ENCODE data around the gene ENPP3. TPM values are rescaled to one million over a fixed set of nuclear protein-coding genes. Genes with fewer than 3 reads are reported as not detected.

The ENPP3 gene
- total and polyA plus RNA-seq, 2 of the 13 experiments (the other 11 are each of a cell fraction or from before 2014, with no cell fraction given), result 40.0 to 75.4 TPM

GRCh38 chr6:131635384-131636340, 1.4 kb upstream of the ENPP3 start (continued):
- TF ChIP-seq, protein P1, sequence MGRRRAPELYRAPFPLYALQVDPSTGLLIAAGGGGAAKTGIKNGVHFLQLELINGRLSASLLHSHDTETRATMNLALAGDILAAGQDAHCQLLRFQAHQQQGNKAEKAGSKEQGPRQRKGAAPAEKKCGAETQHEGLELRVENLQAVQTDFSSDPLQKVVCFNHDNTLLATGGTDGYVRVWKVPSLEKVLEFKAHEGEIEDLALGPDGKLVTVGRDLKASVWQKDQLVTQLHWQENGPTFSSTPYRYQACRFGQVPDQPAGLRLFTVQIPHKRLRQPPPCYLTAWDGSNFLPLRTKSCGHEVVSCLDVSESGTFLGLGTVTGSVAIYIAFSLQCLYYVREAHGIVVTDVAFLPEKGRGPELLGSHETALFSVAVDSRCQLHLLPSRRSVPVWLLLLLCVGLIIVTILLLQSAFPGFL (CRISPR knock-in tag; IDR thresholded peaks at IDR 0.05), result no peak
- no peak for TF ChIP-seq ETS1 (CRISPR knock-in tag; IDR thresholded peaks at IDR 0.05)
- no peak for TF ChIP-seq SMARCE1 (IDR thresholded peaks at IDR 0.05; ENCODE audit: borderline replicate concordance)
- no peak for TF ChIP-seq ATRX (CRISPR knock-in tag; IDR thresholded peaks at IDR 0.05; ENCODE audit: borderline replicate concordance)
- TF ChIP-seq, protein P2, sequence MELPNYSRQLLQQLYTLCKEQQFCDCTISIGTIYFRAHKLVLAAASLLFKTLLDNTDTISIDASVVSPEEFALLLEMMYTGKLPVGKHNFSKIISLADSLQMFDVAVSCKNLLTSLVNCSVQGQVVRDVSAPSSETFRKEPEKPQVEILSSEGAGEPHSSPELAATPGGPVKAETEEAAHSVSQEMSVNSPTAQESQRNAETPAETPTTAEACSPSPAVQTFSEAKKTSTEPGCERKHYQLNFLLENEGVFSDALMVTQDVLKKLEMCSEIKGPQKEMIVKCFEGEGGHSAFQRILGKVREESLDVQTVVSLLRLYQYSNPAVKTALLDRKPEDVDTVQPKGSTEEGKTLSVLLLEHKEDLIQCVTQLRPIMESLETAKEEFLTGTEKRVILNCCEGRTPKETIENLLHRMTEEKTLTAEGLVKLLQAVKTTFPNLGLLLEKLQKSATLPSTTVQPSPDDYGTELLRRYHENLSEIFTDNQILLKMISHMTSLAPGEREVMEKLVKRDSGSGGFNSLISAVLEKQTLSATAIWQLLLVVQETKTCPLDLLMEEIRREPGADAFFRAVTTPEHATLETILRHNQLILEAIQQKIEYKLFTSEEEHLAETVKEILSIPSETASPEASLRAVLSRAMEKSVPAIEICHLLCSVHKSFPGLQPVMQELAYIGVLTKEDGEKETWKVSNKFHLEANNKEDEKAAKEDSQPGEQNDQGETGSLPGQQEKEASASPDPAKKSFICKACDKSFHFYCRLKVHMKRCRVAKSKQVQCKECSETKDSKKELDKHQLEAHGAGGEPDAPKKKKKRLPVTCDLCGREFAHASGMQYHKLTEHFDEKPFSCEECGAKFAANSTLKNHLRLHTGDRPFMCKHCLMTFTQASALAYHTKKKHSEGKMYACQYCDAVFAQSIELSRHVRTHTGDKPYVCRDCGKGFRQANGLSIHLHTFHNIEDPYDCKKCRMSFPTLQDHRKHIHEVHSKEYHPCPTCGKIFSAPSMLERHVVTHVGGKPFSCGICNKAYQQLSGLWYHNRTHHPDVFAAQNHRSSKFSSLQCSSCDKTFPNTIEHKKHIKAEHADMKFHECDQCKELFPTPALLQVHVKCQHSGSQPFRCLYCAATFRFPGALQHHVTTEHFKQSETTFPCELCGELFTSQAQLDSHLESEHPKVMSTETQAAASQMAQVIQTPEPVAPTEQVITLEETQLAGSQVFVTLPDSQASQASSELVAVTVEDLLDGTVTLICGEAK (IDR thresholded peaks at IDR 0.05), result no peak
- TF ChIP-seq, protein P2 (CRISPR knock-in tag; IDR thresholded peaks at IDR 0.05), result peak; percentile 78; the same call in 1 of the 2 replicates
- TF ChIP-seq TOE1 (CRISPR knock-in tag; IDR thresholded peaks at IDR 0.05), result no peak; the same call in 1 of the 2 replicates
- 0 out of 2 replicates have a peak, but pooled peaks have one; percentile 20 for TF ChIP-seq ZSCAN29 (CRISPR knock-in tag; conservative IDR thresholded peaks at IDR 0.05)
- TF ChIP-seq ZNF737 (CRISPR knock-in tag; IDR thresholded peaks at IDR 0.05; ENCODE audit: borderline replicate concordance), result no peak
- no peak for TF ChIP-seq ZNF207 (IDR thresholded peaks at IDR 0.05; ENCODE audit: borderline replicate concordance)
- TF ChIP-seq ZKSCAN1 (IDR thresholded peaks at IDR 0.05; ENCODE audit: low read length), result no peak
- TF ChIP-seq AGO1 (IDR thresholded peaks at IDR 0.05; ENCODE audit: low read depth, low read length, poor library complexity, severe bottlenecking), result no peak
- peak; percentile 82; the same call in 1 of the 2 replicates for TF ChIP-seq FOXJ3 (CRISPR knock-in tag; IDR thresholded peaks at IDR 0.05; ENCODE audit: borderline replicate concordance)
- no peak for TF ChIP-seq ZNF235 (CRISPR knock-in tag; IDR thresholded peaks at IDR 0.05; ENCODE audit: borderline replicate concordance)
- peak; percentile 53; the same call in 1 of the 2 replicates for TF ChIP-seq MEF2D (CRISPR knock-in tag; IDR thresholded peaks at IDR 0.05)
- peak; percentile 45; the same call in 1 of the 2 replicates for TF ChIP-seq ZNF205 (CRISPR knock-in tag; IDR thresholded peaks at IDR 0.05)
- peak; percentile 66 for TF ChIP-seq ZBTB7B (CRISPR knock-in tag; IDR thresholded peaks at IDR 0.05)
